Liver (tissue), 9 donors: ENCODE data around the gene KRT75. TPM values are rescaled to one million over a fixed set of nuclear protein-coding genes. Genes with fewer than 3 reads are reported as not detected.

Experiments used
- DNase-seq: peaks from one replicate; pipeline ENCODE4 v3.0.0-alpha.2; 2017; ENCODE audit warnings: low spot score
- H3K27ac ChIP-seq, 2 donors: one replicate each; pipeline ENCODE4 v1.7.0; 2013; ENCODE audit warnings: inconsistent platforms in 2 of 2, low read length in 2 of 2, control low read depth in 1 of 2, low read depth in 1 of 2, mild to moderate bottlenecking in 1 of 2
- H3K27me3 ChIP-seq, 4 donors: one replicate each; pipeline versions ENCODE4 v1.6.1 to v1.7.0; 2013; ENCODE audit warnings: low read length in 3 of 4, inconsistent platforms in 1 of 4, mild to moderate bottlenecking in 1 of 4, moderate library complexity in 1 of 4; ENCODE audit not compliant: control insufficient read depth in 4 of 4, insufficient read depth in 4 of 4
- H3K36me3 ChIP-seq, 4 donors: one replicate each; pipeline versions ENCODE4 v1.6.1 to v1.7.0; 2013; ENCODE audit warnings: low read length in 3 of 4, mild to moderate bottlenecking in 3 of 4, low read depth in 1 of 4, moderate library complexity in 1 of 4; ENCODE audit not compliant: control insufficient read depth in 4 of 4, insufficient read depth in 3 of 4
- H3K4me1 ChIP-seq, 4 donors: one replicate each; pipeline versions ENCODE4 v1.6.1 to v1.7.0; 2013; ENCODE audit warnings: low read length in 3 of 4, mild to moderate bottlenecking in 3 of 4, moderate library complexity in 1 of 4; ENCODE audit not compliant: control insufficient read depth in 4 of 4, insufficient read depth in 4 of 4
- H3K4me3 ChIP-seq, 3 donors: one replicate each; pipeline versions ENCODE4 v1.6.1 to v1.7.0; 2013; ENCODE audit warnings: low read length in 3 of 3, control low read depth in 1 of 3, low read depth in 1 of 3, mild to moderate bottlenecking in 1 of 3
- H3K9ac ChIP-seq, 2 donors: one replicate each; pipeline ENCODE4 v1.7.0; 2013; ENCODE audit warnings: low read length in 2 of 2, mild to moderate bottlenecking in 2 of 2, moderate library complexity in 2 of 2, control low read depth in 1 of 2, low read depth in 1 of 2
- H3K9me3 ChIP-seq, 4 donors: one replicate each; pipeline versions ENCODE4 v1.6.1 to v1.7.0; 2013; ENCODE audit warnings: low read length in 3 of 4; ENCODE audit not compliant: control insufficient read depth in 4 of 4
- CTCF ChIP-seq: fragments of 150-350 bp; IDR thresholded peaks from 2 replicates; pipeline ENCODE4 v1.5.1; 2017; ENCODE audit warnings: improper control_type of control experiment, low read depth, low read length; ENCODE audit not compliant: missing input control
- EGR1 ChIP-seq, 2 donors: IDR thresholded peaks; 2 replicates each; pipeline ENCODE4 v1.6.1; 2016 to 2018; ENCODE audit warnings: antibody characterized with exemption in 2 of 2, low read depth in 2 of 2
- FOXA1 ChIP-seq: IDR thresholded peaks from 2 replicates; pipeline ENCODE4 v1.6.1; 2016; ENCODE audit warnings: antibody characterized with exemption
- FOXA2 ChIP-seq: IDR thresholded peaks from 2 replicates; pipeline ENCODE4 v1.6.1; 2016; ENCODE audit warnings: antibody characterized with exemption
- GABPA ChIP-seq, 2 donors: IDR thresholded peaks in 1 of 2; conservative IDR thresholded peaks in 1 of 2; 2 replicates each; pipeline ENCODE4 v1.6.1; 2016; ENCODE audit warnings: antibody characterized with exemption in 2 of 2, mild to moderate bottlenecking in 1 of 2, moderate library complexity in 1 of 2
- HNF4A ChIP-seq, 2 donors: conservative IDR thresholded peaks; 2 replicates each; pipeline ENCODE4 v1.6.1; 2016; ENCODE audit warnings: antibody characterized with exemption in 2 of 2, mild to moderate bottlenecking in 2 of 2
- HNF4G ChIP-seq: IDR thresholded peaks from 2 replicates; pipeline ENCODE4 v1.6.1; 2016; ENCODE audit warnings: antibody characterized with exemption
- JUND ChIP-seq, 2 donors: IDR thresholded peaks; 2 replicates each; pipeline ENCODE4 v1.6.1; 2016; ENCODE audit warnings: antibody characterized with exemption in 2 of 2
- MAX ChIP-seq: IDR thresholded peaks from 2 replicates; pipeline ENCODE4 v1.6.1; 2016; ENCODE audit warnings: antibody characterized with exemption
- NR2F2 ChIP-seq: IDR thresholded peaks from 2 replicates; pipeline ENCODE4 v1.6.1; 2016; ENCODE audit warnings: antibody characterized with exemption
- TAF1 ChIP-seq: conservative IDR thresholded peaks from 2 replicates; pipeline ENCODE4 v1.6.1; 2016; ENCODE audit warnings: antibody characterized with exemption, mild to moderate bottlenecking
- YY1 ChIP-seq: IDR thresholded peaks from 2 replicates; pipeline ENCODE4 v1.6.1; 2016; ENCODE audit warnings: antibody characterized with exemption, mild to moderate bottlenecking
- WGBS: extraction: QIAGEN DNeasy Blood & Tissue Kit; methylation state at CpG from one replicate; pipeline ENCODE4 v1.1.7; 2013; 5-methylcytosine and 5-hydroxymethylcytosine counted together
- polyA plus RNA-seq, 2 donors: library from polyadenylated mRNA; stranded (reverse) in 1 of 2; unstranded in 1 of 2; fragments of 200-250 nt in 1 of 2; fragments of >200 nt in 1 of 2; fragmentation: Nextera tagmentation in 1 of 2; extraction: Ambion mirVana in 1 of 2; gene quantifications; one replicate each; pipeline versions ENCODE4 v1.2.1 to v1.2.3, GENCODE V29; 2013 to 2015
- total RNA-seq, 2 donors: library from RNA; depleted of rRNA; stranded (reverse); fragments of >200 nt; gene quantifications; one replicate each; pipeline ENCODE4 v1.2.3, GENCODE V29; 2014
- TF ChIP-seq, protein P1 (sequence below): IDR thresholded peaks from 2 replicates; pipeline ENCODE4 v1.6.1; 2016; ENCODE audit warnings: antibody characterized with exemption
- TF ChIP-seq, protein P2 (sequence below): IDR thresholded peaks from 2 replicates; pipeline ENCODE4 v1.6.1; 2016; ENCODE audit warnings: antibody characterized with exemption, mild to moderate bottlenecking
- TF ChIP-seq, protein P3 (sequence below): IDR thresholded peaks from 2 replicates; pipeline ENCODE4 v1.6.1; 2016; ENCODE audit warnings: antibody characterized with exemption
- donor health status: healthy.
- donor health status: healthy.
- donor health status: healthy.
- donor health status: healthy.
- donor health status: healthy.

KRT75 gene
- total and polyA plus RNA-seq, 4 donors: not detected

DNA sequence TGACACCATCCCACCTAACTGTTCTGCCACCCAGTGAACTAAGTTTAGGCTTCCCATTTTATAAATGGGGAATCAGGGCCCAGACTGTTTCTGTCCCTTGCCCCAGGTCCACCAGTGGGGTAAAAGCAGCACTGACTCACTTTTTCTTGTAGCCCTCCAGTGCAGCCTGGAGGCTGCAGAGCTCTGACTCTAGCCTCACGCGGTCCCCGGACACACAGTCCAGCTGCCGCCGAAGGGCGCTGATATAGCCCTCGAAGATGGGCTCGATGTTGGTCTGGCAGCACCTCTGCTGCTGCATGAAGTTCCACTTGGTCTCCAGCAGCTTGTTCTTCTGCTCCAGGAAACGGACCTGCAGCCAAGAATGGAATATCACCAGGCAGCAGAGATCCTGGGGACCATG is 30.6 kb downstream of the KRT75 start:
- no peaks in the 10 kb centered on the region for H3K9me3 ChIP-seq
- no peak for TF ChIP-seq HNF4A (conservative IDR thresholded peaks at IDR 0.05)
- TF ChIP-seq EGR1 (IDR thresholded peaks at IDR 0.05; ENCODE audit: low read depth in 2 of 2): no peak
- TF ChIP-seq, protein P1, sequence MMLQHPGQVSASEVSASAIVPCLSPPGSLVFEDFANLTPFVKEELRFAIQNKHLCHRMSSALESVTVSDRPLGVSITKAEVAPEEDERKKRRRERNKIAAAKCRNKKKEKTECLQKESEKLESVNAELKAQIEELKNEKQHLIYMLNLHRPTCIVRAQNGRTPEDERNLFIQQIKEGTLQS: no peak
- TF ChIP-seq HNF4G: no peak
- TF ChIP-seq YY1: no peak
- no peak for TF ChIP-seq NR2F2
- TF ChIP-seq GABPA (IDR thresholded peaks at IDR 0.05 in 1 of 2, conservative IDR thresholded peaks at IDR 0.05 in 1 of 2): no peak
- TF ChIP-seq FOXA1: no peak
- TF ChIP-seq CTCF: no peak
- no peak for TF ChIP-seq JUND (IDR thresholded peaks at IDR 0.05)
- no peaks in the 10 kb centered on the region for H3K27me3 ChIP-seq
- no peak for DNase-seq
- no peaks in the 10 kb centered on the region for H3K4me1 ChIP-seq
- WGBS: 93% methylated on average over 9 of the region's 9 CpGs
- H3K4me3 ChIP-seq: no peak overlapping the region
- no peaks in the 10 kb centered on the region for H3K36me3 ChIP-seq
- no peak overlapping the region for H3K9ac ChIP-seq
- H3K27ac ChIP-seq: no peak overlapping the region

GRCh38 chr12:52402873-52403540 is 31.2 kb downstream of the KRT75 start:
- H3K27me3 ChIP-seq: no peaks in the 10 kb centered on the region
- TF ChIP-seq JUND (IDR thresholded peaks at IDR 0.05): no peak
- H3K4me1 ChIP-seq: no peaks in the 10 kb centered on the region
- DNase-seq: no peak
- 84% methylated on average over 3 of the region's 3 CpGs for WGBS
- H3K9me3 ChIP-seq: no peaks in the 10 kb centered on the region
- H3K27ac ChIP-seq: no peak overlapping the region
- H3K9ac ChIP-seq: no peak overlapping the region
- H3K4me3 ChIP-seq: no peak overlapping the region
- no peaks in the 10 kb centered on the region for H3K36me3 ChIP-seq

DNA sequence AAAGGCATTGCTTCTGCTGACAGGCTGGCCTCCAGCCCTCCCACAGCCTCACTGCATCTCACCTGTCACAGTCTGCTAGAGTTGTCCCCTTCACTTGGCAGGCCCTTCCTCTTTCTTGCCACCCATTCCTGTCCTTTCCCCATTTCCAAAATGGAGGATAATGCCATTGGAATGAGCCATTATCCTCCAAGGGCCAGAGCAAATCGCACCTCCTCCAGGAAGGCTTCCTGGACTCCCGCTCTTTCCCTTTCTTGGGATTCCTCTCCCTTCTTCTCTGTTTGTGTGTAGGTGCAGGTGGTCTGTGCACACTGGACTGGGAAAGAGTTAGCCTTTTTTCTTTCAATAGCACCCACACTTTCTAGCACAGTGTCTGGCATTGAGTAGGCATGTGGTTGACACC is 31.8 kb downstream of the KRT75 start:
- no peaks in the 10 kb centered on the region for H3K9me3 ChIP-seq
- no peaks in the 10 kb centered on the region for H3K27me3 ChIP-seq
- H3K36me3 ChIP-seq: no peaks in the 10 kb centered on the region
- no peak for DNase-seq
- no peaks in the 10 kb centered on the region for H3K4me1 ChIP-seq
- 95% methylated on average over 2 of the region's 2 CpGs for WGBS
- H3K4me3 ChIP-seq: no peak overlapping the region
- no peak for TF ChIP-seq NR2F2
- no peak for TF ChIP-seq TAF1
- TF ChIP-seq, protein P2, sequence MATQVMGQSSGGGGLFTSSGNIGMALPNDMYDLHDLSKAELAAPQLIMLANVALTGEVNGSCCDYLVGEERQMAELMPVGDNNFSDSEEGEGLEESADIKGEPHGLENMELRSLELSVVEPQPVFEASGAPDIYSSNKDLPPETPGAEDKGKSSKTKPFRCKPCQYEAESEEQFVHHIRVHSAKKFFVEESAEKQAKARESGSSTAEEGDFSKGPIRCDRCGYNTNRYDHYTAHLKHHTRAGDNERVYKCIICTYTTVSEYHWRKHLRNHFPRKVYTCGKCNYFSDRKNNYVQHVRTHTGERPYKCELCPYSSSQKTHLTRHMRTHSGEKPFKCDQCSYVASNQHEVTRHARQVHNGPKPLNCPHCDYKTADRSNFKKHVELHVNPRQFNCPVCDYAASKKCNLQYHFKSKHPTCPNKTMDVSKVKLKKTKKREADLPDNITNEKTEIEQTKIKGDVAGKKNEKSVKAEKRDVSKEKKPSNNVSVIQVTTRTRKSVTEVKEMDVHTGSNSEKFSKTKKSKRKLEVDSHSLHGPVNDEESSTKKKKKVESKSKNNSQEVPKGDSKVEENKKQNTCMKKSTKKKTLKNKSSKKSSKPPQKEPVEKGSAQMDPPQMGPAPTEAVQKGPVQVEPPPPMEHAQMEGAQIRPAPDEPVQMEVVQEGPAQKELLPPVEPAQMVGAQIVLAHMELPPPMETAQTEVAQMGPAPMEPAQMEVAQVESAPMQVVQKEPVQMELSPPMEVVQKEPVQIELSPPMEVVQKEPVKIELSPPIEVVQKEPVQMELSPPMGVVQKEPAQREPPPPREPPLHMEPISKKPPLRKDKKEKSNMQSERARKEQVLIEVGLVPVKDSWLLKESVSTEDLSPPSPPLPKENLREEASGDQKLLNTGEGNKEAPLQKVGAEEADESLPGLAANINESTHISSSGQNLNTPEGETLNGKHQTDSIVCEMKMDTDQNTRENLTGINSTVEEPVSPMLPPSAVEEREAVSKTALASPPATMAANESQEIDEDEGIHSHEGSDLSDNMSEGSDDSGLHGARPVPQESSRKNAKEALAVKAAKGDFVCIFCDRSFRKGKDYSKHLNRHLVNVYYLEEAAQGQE: no peak
- TF ChIP-seq FOXA2: no peak
- no peak for TF ChIP-seq GABPA (IDR thresholded peaks at IDR 0.05 in 1 of 2, conservative IDR thresholded peaks at IDR 0.05 in 1 of 2)
- TF ChIP-seq, protein P3, sequence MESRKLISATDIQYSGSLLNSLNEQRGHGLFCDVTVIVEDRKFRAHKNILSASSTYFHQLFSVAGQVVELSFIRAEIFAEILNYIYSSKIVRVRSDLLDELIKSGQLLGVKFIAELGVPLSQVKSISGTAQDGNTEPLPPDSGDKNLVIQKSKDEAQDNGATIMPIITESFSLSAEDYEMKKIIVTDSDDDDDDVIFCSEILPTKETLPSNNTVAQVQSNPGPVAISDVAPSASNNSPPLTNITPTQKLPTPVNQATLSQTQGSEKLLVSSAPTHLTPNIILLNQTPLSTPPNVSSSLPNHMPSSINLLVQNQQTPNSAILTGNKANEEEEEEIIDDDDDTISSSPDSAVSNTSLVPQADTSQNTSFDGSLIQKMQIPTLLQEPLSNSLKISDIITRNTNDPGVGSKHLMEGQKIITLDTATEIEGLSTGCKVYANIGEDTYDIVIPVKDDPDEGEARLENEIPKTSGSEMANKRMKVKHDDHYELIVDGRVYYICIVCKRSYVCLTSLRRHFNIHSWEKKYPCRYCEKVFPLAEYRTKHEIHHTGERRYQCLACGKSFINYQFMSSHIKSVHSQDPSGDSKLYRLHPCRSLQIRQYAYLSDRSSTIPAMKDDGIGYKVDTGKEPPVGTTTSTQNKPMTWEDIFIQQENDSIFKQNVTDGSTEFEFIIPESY: no peak
- TF ChIP-seq MAX: no peak
- H3K9ac ChIP-seq: no peak overlapping the region
- no peak overlapping the region for H3K27ac ChIP-seq
